H1 (cell line): Measurements from ENCODE around the gene PTPRD. TPM values are rescaled to one million over a fixed set of nuclear protein-coding genes. Genes with fewer than 3 reads are reported as not detected.

Experiments
- CTCF ChIA-PET: fragments of 300-600 bp; sonication (Branson Sonifier 250); formaldehyde crosslinking; loops from one replicate; lab custom pipeline; 2021; ENCODE audit not compliant: partially characterized antibody; lab: Charles Lee
- POLR2A ChIA-PET: fragments of 300-600 bp; sonication (Branson Sonifier 250); formaldehyde crosslinking; loops from one replicate; lab custom pipeline; 2021; ENCODE audit warnings: inconsistent platforms; ENCODE audit not compliant: partially characterized antibody; lab: Charles Lee
- DNase-seq, 2 experiments: peaks; one replicate each; pipeline versions ENCODE4 v3.0.0 to v3.0.0-alpha.2; 2010 to 2022; ENCODE audit warnings: low spot score in 2 of 2, low read depth in 1 of 2, mixed read lengths in 1 of 2
- FAIRE-seq: peaks from 2 replicates; lab custom pipeline; 2011; peaks lifted over from hg19 to GRCh38; lab: Jason Lieb, UNC
- H2AFZ ChIP-seq: 2 replicates; pipeline ENCODE4 v1.8.1; 2012; ENCODE audit warnings: low read length, inconsistent platforms
- H2AK5ac ChIP-seq: 2 replicates; pipeline ENCODE4 v1.6.1; 2013; ENCODE audit warnings: low read depth, low read length
- H2BK120ac ChIP-seq: replicated peaks from 2 replicates; pipeline ENCODE3; 2013; ENCODE audit warnings: low read depth, low read length, inconsistent platforms
- H2BK12ac ChIP-seq: 2 replicates; pipeline ENCODE4 v1.6.1; 2013; ENCODE audit warnings: low read depth, low read length
- H2BK15ac ChIP-seq: 2 replicates; pipeline ENCODE4 v1.6.1; 2013; ENCODE audit warnings: low read length
- H2BK20ac ChIP-seq: 2 replicates; pipeline ENCODE4 v1.6.1; 2013; ENCODE audit warnings: low read length
- H2BK5ac ChIP-seq: 2 replicates; pipeline ENCODE4 v1.6.1; 2013; ENCODE audit warnings: low read depth, low read length
- H3K14ac ChIP-seq: 2 replicates; pipeline ENCODE4 v1.6.1; 2013; ENCODE audit warnings: inconsistent platforms; ENCODE audit not compliant: insufficient read length
- H3K18ac ChIP-seq: 2 replicates; pipeline ENCODE4 v1.6.1; 2013; ENCODE audit warnings: low read length; ENCODE audit errors: extremely low read depth
- H3K23ac ChIP-seq: 2 replicates; pipeline ENCODE4 v1.6.1; 2013; ENCODE audit warnings: inconsistent platforms; ENCODE audit not compliant: insufficient read length
- H3K23me2 ChIP-seq: 2 replicates; pipeline ENCODE4 v1.6.1; 2013; ENCODE audit warnings: low read depth, low read length
- H3K27ac ChIP-seq: 2 replicates; pipeline ENCODE4 v1.6.1; 2011; ENCODE audit warnings: low read depth, low read length, inconsistent platforms
- H3K27me3 ChIP-seq, 4 experiments: replicated peaks in 1 of 4; 1 replicate in 1 of 4; 2 replicates in 3 of 4; pipeline versions ENCODE4 v1.6.1 to v1.8.1; 2011 to 2013; ENCODE audit warnings: low read length in 3 of 4, mild to moderate bottlenecking in 3 of 4, inconsistent platforms in 2 of 4, mixed read lengths in 2 of 4, moderate library complexity in 1 of 4; ENCODE audit not compliant: control insufficient read depth in 3 of 4, insufficient read depth in 3 of 4; ENCODE audit errors: extremely low read depth in 1 of 4
- H3K36me3 ChIP-seq, 4 experiments: 2 replicates each; pipeline versions ENCODE4 v1.6.1 to v1.8.1; 2011 to 2013; ENCODE audit warnings: mild to moderate bottlenecking in 4 of 4, low read length in 3 of 4, moderate library complexity in 2 of 4, control low read depth in 1 of 4, inconsistent platforms in 1 of 4; ENCODE audit not compliant: insufficient read depth in 4 of 4, control insufficient read depth in 2 of 4
- H3K4ac ChIP-seq: replicated peaks from 2 replicates; pipeline ENCODE3; 2013; ENCODE audit warnings: low read length, low read depth, mixed read lengths, inconsistent platforms; ENCODE audit not compliant: insufficient read length
- H3K4me1 ChIP-seq, 4 experiments: replicated peaks in 1 of 4; 1 replicate in 1 of 4; 2 replicates in 3 of 4; pipeline versions ENCODE4 v1.6.1 to v1.8.1; 2011 to 2013; ENCODE audit warnings: low read length in 3 of 4, inconsistent platforms in 2 of 4, mixed read lengths in 1 of 4; ENCODE audit not compliant: insufficient read depth in 4 of 4, control insufficient read depth in 3 of 4
- H3K4me2 ChIP-seq, 2 experiments: 2 replicates each; pipeline versions ENCODE4 v1.6.1 to v1.8.1; 2011 to 2013; ENCODE audit warnings: low read depth in 2 of 2, low read length in 2 of 2, control low read depth in 1 of 2, inconsistent platforms in 1 of 2, mild to moderate bottlenecking in 1 of 2; ENCODE audit not compliant: insufficient read depth in 1 of 2
- H3K4me3 ChIP-seq, 4 experiments: fragments of 200-600, 300-600 bp in 1 of 4; sonication (generic), shearing (Covaris generic), sonication (Bioruptor Twin) in 1 of 4; 2 replicates each; pipeline versions ENCODE4 v1.5.1 to v1.8.1; 2011 to 2016; ENCODE audit warnings: low read length in 4 of 4, low read depth in 3 of 4, control low read depth in 2 of 4, inconsistent platforms in 2 of 4, mild to moderate bottlenecking in 2 of 4, mixed read lengths in 1 of 4, moderate library complexity in 1 of 4; ENCODE audit not compliant: insufficient read depth in 2 of 4; ENCODE audit errors: extremely low read depth in 1 of 4
- H3K56ac ChIP-seq: replicated peaks from 2 replicates; pipeline ENCODE3; 2013; ENCODE audit warnings: low read depth, mild to moderate bottlenecking, mixed read lengths, low read length, inconsistent platforms; ENCODE audit not compliant: insufficient read length
- H3K79me1 ChIP-seq: 2 replicates; pipeline ENCODE4 v1.6.1; 2013; ENCODE audit warnings: low read depth, low read length, control low read depth
- H3K79me2 ChIP-seq, 2 experiments: 2 replicates each; pipeline versions ENCODE4 v1.6.1 to v1.8.1; 2012 to 2013; ENCODE audit warnings: low read length in 2 of 2, mild to moderate bottlenecking in 2 of 2, inconsistent platforms in 1 of 2; ENCODE audit not compliant: insufficient read depth in 2 of 2, control insufficient read depth in 1 of 2
- H3K9ac ChIP-seq, 4 experiments: replicated peaks in 1 of 4; 1 replicate in 1 of 4; 2 replicates in 3 of 4; pipeline versions ENCODE4 v1.6.1 to v1.8.1; 2011 to 2013; ENCODE audit warnings: low read depth in 3 of 4, low read length in 3 of 4, control low read depth in 2 of 4, mild to moderate bottlenecking in 2 of 4, moderate library complexity in 2 of 4, inconsistent platforms in 1 of 4; ENCODE audit errors: extremely low read depth in 1 of 4
- H3K9me3 ChIP-seq, 2 experiments: 2 replicates each; pipeline versions ENCODE4 v1.6.1 to v1.8.1; 2012 to 2013; ENCODE audit warnings: mild to moderate bottlenecking in 2 of 2, moderate library complexity in 2 of 2, control low read depth in 1 of 2, inconsistent platforms in 1 of 2, low read depth in 1 of 2, low read length in 1 of 2, mixed read lengths in 1 of 2; ENCODE audit not compliant: insufficient read depth in 2 of 2
- H4K20me1 ChIP-seq, 2 experiments: replicated peaks in 1 of 2; 2 replicates each; pipeline versions ENCODE3 to v1.8.1; 2011 to 2013; ENCODE audit warnings: inconsistent platforms in 2 of 2, low read length in 2 of 2, mild to moderate bottlenecking in 1 of 2; ENCODE audit not compliant: insufficient read depth in 2 of 2, control insufficient read depth in 1 of 2
- H4K5ac ChIP-seq: 2 replicates; pipeline ENCODE4 v1.6.1; 2013; ENCODE audit warnings: low read length, low read depth, mixed read lengths, inconsistent platforms; ENCODE audit not compliant: insufficient read length
- H4K8ac ChIP-seq: 2 replicates; pipeline ENCODE4 v1.8.0; 2013; ENCODE audit warnings: mild to moderate bottlenecking, moderate library complexity, low read length, inconsistent platforms; ENCODE audit not compliant: insufficient read depth; ENCODE audit errors: extremely low read depth
- H4K91ac ChIP-seq: replicated peaks from 2 replicates; pipeline ENCODE3; 2013; ENCODE audit warnings: low read length, mixed read lengths, inconsistent platforms; ENCODE audit not compliant: insufficient read length
- POLR2AphosphoS5 ChIP-seq: IDR thresholded peaks from 2 replicates; pipeline ENCODE4 v1.6.1; 2011; ENCODE audit warnings: low read depth, low read length
- WGBS, 2 experiments: shearing (Covaris generic) in 1 of 2; methylation state at CpG; one replicate each; pipeline versions ENCODE4 v1.1.6 to v1.1.7; 2013 to 2015; ENCODE audit warnings: low lambda C conversion rate in 2 of 2, mixed read lengths in 2 of 2, inconsistent platforms in 1 of 2, low coverage in 1 of 2, missing lambda C conversion rate in 1 of 2; ENCODE audit not compliant: insufficient replicate concordance in 2 of 2, insufficient coverage in 1 of 2, insufficient read length in 1 of 2; ENCODE audit errors: extremely low coverage in 1 of 2, missing lambda C conversion rate in 1 of 2; 5-methylcytosine and 5-hydroxymethylcytosine counted together
- polyA plus RNA-seq, 7 experiments: library from polyadenylated mRNA; depleted of rRNA in 3 of 7; stranded (reverse) in 5 of 7; unstranded in 2 of 7; fragments of >200 nt in 5 of 7; fragments of 200-250 nt in 2 of 7; gene quantifications; 1 replicate in 5 of 7; 2 replicates in 1 of 7; 4 replicates in 1 of 7; pipeline versions ENCODE4 v1.2.1 to v1.2.3, GENCODE V29; 2011 to 2013; ENCODE audit warnings: missing spikeins in 2 of 7, mixed read lengths in 2 of 7
- total RNA-seq: library from RNA; stranded (reverse); fragmentation: NEBNext Ultra II Directional; extraction: Animal tissue kit (Norgen Biotek cat#: 25700); gene quantifications from 2 replicates; pipeline ENCODE4 v1.2.1, GENCODE V29; 2021

PTPRD gene
- total and polyA plus RNA-seq, 2 of the 8 experiments (the other 6 are each of a cell fraction or from before 2014, with no cell fraction given), result 17.2 to 77.0 TPM

GRCh38 chr9:8754751-8755150 is 1858.1 kb downstream of the PTPRD start:
- no peak overlapping the region for H2BK120ac ChIP-seq
- no peak overlapping the region for H3K27ac ChIP-seq
- no peak overlapping the region for H2AFZ ChIP-seq
- ChIA-PET CTCF (no interaction called here), POLR2A (no interaction called here)
- no peak overlapping the region for H2AK5ac ChIP-seq
- DNase-seq, result no peak
- H3K4ac ChIP-seq, result no peak overlapping the region
- H3K23ac ChIP-seq, result no peak overlapping the region
- H3K23me2 ChIP-seq, result no peaks in the 10 kb centered on the region
- H4K20me1 ChIP-seq, result no peaks in the 10 kb centered on the region
- H3K4me1 ChIP-seq, result peaks cover 8 to 12% (median 9%) of the 10 kb centered on the region in 4 experiments; a peak in 5 of 7 replicates
- no peaks in the 10 kb centered on the region for H3K79me2 ChIP-seq
- no peak overlapping the region for H3K9ac ChIP-seq
- 76% methylated on average over 1 of the region's 1 CpG; no CpG with 5 or more reads in 1 of the 2 experiments for WGBS, 2 experiments
- no peaks in the 10 kb centered on the region for H3K36me3 ChIP-seq
- no peak overlapping the region for H3K14ac ChIP-seq
- no peak overlapping the region for H4K8ac ChIP-seq
- H2BK20ac ChIP-seq, result no peak overlapping the region
- H3K4me3 ChIP-seq, result no peak overlapping the region
- H4K5ac ChIP-seq, result no peak overlapping the region
- no peak overlapping the region for H2BK12ac ChIP-seq
- H3K27me3 ChIP-seq, result no peaks in the 10 kb centered on the region
- H3K9me3 ChIP-seq, result no peaks in the 10 kb centered on the region
- H3K79me1 ChIP-seq, result no peaks in the 10 kb centered on the region
- no peak overlapping the region for H3K4me2 ChIP-seq
- H2BK5ac ChIP-seq, result no peak overlapping the region
- no peak overlapping the region for H2BK15ac ChIP-seq
- no peak overlapping the region for H3K18ac ChIP-seq
- H3K56ac ChIP-seq, result no peak overlapping the region
- FAIRE-seq, result no peak
- H4K91ac ChIP-seq, result no peak overlapping the region
- no peak for TF ChIP-seq POLR2AphosphoS5
